ENCODE results near the gene DYTN. TPM values are rescaled to one million over a fixed set of nuclear protein-coding genes. Genes with fewer than 3 reads are reported as not detected.
"Not testable (repeated sequence)": the region's sequence is repeated elsewhere in the genome, so short reads cannot be mapped to it uniquely, and the experiment has no call there.

DYTN gene
- total and polyA plus RNA-seq, 3 experiments from 2014 or later, result not detected

DNA sequence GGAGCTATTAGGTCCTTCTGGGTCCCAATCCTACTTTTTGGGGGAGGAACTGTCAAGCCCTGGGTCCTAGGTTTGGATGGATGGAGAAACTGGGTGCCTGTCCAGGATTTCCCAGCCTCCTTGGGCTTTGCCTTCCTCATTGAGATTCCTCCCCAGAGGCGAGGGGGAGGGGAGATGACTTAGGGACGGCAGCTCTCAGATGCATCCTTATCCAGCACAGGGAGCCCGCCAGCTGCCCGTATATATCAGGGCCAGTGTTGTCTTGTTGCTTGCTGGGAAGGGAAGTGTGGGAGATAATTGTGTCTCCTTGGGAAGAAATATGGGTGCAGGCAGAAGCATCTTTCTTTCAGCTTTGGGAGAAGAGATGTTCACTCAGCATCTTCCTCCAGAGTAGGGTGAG is 3.0 kb downstream of the DYTN start:
- POLR2A ChIA-PET; H3K4me1 Mint-ChIP-seq; H3K36me3 Mint-ChIP-seq; H3K9me3 ChIP-seq (ENCODE audit: low read length); H3K27me3 ChIP-seq (ENCODE audit: insufficient read depth, low read length, poor library complexity, severe bottlenecking); H3K4me3 Mint-ChIP-seq; H3K36me3 ChIP-seq (ENCODE audit: insufficient read depth, low read length); H3K9me3 Mint-ChIP-seq; H3K27ac Mint-ChIP-seq; H3K27ac ChIP-seq (ENCODE audit: low read depth, low read length); H3K4me1 ChIP-seq (ENCODE audit: insufficient read depth, low read length); DNase-seq; H3K4me3 ChIP-seq (ENCODE audit: low read length): not testable (repeated sequence)
- peaks cover 19 to 30% of the 10 kb centered on the region in 2 donors for H3K27me3 Mint-ChIP-seq
- CTCF ChIA-PET, result interaction anchor here (0.7 kb wide), 1 partner anchor 250 kb away, joined by 3 read pairs; no protein-coding TSS in a partner anchor

DNA sequence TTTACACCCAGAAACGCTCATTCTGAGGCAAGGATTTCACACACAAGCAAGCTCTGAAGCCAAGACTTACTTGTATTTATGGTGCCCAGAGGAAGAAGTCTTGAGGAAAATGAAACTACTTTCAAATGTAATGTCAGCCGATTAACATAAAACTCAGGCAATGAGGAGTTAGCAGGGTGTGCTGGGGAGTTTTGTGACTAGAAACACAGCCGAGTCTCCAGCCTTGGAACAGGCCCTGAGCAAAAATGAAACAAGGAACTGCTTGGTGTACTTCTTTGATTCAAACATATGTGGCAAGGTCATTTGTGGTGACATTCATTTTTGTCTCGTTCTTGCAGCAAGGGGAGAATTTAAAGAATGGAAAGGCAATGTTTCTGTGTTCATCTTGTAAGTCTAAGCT is 4.5 kb downstream of the DYTN start:
- Mint-ChIP-seq H3K4me1 (no peaks in the 10 kb centered on the region), H3K9me3 (peaks cover 0 to 1% (median 0%) of the 10 kb centered on the region in 5 donors), H3K27me3 (peaks cover 18 to 25% of the 10 kb centered on the region in 2 donors), H3K4me3 (no peak overlapping the region), H3K27ac (no peak overlapping the region), H3K36me3 (no peaks in the 10 kb centered on the region)
- CTCF ChIA-PET, result no interaction called here
- DNase-seq, result no peak
- Histone ChIP-seq H3K27me3 (ENCODE audit: insufficient read depth, low read length, poor library complexity, severe bottlenecking) (no peaks in the 10 kb centered on the region), H3K9me3 (ENCODE audit: low read length) (no peaks in the 10 kb centered on the region), H3K36me3 (ENCODE audit: insufficient read depth, low read length) (no peaks in the 10 kb centered on the region), H3K27ac (ENCODE audit: low read depth, low read length) (no peak overlapping the region), H3K4me1 (ENCODE audit: insufficient read depth, low read length) (no peaks in the 10 kb centered on the region), H3K4me3 (ENCODE audit: low read length) (no peak overlapping the region)
- POLR2A ChIA-PET, result no interaction called here

DNA sequence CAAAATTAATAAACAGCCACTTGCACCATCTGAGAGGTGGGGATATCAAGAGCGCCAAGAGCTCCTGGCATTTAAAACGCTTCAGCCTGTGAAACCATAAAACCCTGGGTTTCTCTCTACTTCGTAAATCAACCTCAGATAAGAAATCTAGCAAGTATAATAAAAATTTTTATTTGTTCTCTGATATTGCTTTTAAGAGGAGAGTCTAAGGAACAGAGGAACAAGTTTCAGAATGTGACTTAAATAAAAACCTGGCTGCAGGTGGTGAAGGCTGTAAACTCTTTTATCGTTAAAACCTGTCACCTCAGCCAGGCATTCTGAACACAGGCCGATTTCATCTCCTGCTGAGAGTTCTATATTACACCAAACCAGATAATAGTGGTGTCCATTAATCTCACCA is 9.9 kb downstream of the DYTN start:
- ChIA-PET CTCF (no interaction called here), POLR2A (no interaction called here)
- Histone ChIP-seq H3K4me1 (ENCODE audit: insufficient read depth, low read length) (no peaks in the 10 kb centered on the region), H3K27me3 (ENCODE audit: insufficient read depth, low read length, poor library complexity, severe bottlenecking) (no peaks in the 10 kb centered on the region), H3K9me3 (ENCODE audit: low read length) (no peaks in the 10 kb centered on the region), H3K36me3 (ENCODE audit: insufficient read depth, low read length) (no peaks in the 10 kb centered on the region), H3K27ac (ENCODE audit: low read depth, low read length) (no peak overlapping the region), H3K4me3 (ENCODE audit: low read length) (no peak overlapping the region)
- H3K9me3 Mint-ChIP-seq, result no peaks in the 10 kb centered on the region
- DNase-seq, result no peak
- no peaks in the 10 kb centered on the region for H3K36me3 Mint-ChIP-seq
- H3K4me3 Mint-ChIP-seq, result no peak overlapping the region
- no peaks in the 10 kb centered on the region for H3K4me1 Mint-ChIP-seq
- H3K27me3 Mint-ChIP-seq, result peaks cover 4 to 8% of the 10 kb centered on the region in 2 donors
- H3K27ac Mint-ChIP-seq, result no peak overlapping the region

DNA sequence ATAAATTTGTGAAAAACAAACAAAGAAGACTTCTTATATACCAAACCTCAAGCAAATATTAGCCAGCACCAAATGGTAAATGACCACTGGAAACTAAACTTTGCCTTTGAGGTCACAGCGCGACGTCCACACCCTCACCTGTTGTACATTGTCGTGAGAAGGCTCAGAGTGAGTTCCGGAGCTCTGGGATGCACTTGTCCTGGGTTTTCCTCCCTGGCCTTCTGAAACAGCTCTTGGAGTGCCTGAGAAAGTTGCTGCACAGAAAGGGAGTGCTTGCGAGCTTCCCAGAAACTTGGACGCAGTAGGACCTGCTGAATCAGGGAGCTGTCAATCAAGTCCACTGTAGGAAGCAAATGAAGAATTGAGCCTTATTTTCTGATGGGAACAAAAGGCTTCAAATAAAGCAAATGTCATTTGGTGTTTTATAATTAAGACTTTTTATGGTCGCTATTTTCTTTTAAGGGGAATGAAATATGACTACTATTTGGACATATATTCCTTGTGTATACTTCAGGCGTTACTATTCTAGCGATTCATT is 11.0 kb downstream of the DYTN start:
- no peak for DNase-seq
- H3K27ac ChIP-seq (ENCODE audit: low read depth, low read length), result no peak overlapping the region
- no peaks in the 10 kb centered on the region for H3K9me3 ChIP-seq (ENCODE audit: low read length)
- no peak overlapping the region for H3K4me3 Mint-ChIP-seq
- no peaks in the 10 kb centered on the region for H3K27me3 ChIP-seq (ENCODE audit: insufficient read depth, low read length, poor library complexity, severe bottlenecking)
- no peak overlapping the region for H3K4me3 ChIP-seq (ENCODE audit: low read length)
- ChIA-PET CTCF (interaction anchor here (0.6 kb wide), 1 partner anchor 11 kb away, joined by 3 read pairs; no protein-coding TSS in a partner anchor), POLR2A (no interaction called here)
- no peaks in the 10 kb centered on the region for H3K36me3 ChIP-seq (ENCODE audit: insufficient read depth, low read length)
- no peaks in the 10 kb centered on the region for H3K4me1 ChIP-seq (ENCODE audit: insufficient read depth, low read length)
- H3K27ac Mint-ChIP-seq, result no peak overlapping the region
- H3K4me1 Mint-ChIP-seq, result no peaks in the 10 kb centered on the region
- no peaks in the 10 kb centered on the region for H3K9me3 Mint-ChIP-seq
- H3K36me3 Mint-ChIP-seq, result no peaks in the 10 kb centered on the region
- H3K27me3 Mint-ChIP-seq, result peaks cover 4 to 14% of the 10 kb centered on the region in 2 donors

DNA sequence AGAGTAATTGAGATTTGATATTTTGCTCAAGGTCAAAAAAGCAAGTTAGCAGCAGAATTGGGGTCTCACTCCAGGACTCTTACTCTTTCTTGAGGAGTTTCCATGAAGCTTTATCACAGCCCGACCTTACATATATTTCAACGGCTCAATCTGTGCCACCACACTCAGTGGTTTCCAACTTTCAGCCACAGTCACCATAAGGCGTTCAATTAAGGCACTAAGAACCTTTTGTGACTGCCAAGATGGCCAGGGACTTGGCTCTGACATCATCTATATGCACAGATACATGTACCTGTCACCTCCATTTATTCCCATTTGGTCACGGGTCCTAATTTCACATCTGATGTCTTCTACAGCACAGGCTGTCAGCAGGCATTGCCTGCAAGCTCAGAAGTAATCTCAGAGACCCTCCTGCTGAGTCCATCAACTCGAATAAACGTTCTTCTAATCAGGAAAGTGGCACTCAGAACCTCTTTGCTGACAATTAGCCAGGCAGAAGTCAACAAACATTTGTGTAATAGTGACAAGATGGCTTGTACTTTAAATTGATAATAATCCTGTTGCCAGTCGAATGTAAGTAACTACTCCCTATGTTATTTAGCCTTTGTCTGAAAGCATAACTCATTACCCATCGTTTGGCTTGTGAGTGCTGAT is 16.1 kb downstream of the DYTN start:
- peaks cover 3% of the 10 kb centered on the region for H3K27me3 ChIP-seq (ENCODE audit: insufficient read depth, low read length, poor library complexity, severe bottlenecking)
- POLR2A ChIA-PET, result no interaction called here
- Mint-ChIP-seq H3K27me3 (peaks cover 5 to 29% of the 10 kb centered on the region in 2 donors), H3K27ac (no peak overlapping the region), H3K36me3 (no peaks in the 10 kb centered on the region), H3K9me3 (no peaks in the 10 kb centered on the region), H3K4me1 (peaks cover 0 to 3% (median 3%) of the 10 kb centered on the region in 3 donors), H3K4me3 (no peak overlapping the region)
- no peaks in the 10 kb centered on the region for H3K4me1 ChIP-seq (ENCODE audit: insufficient read depth, low read length)
- CTCF ChIA-PET, result no interaction called here
- H3K36me3 ChIP-seq (ENCODE audit: insufficient read depth, low read length), result no peaks in the 10 kb centered on the region
- DNase-seq, result no peak
- H3K27ac ChIP-seq (ENCODE audit: low read depth, low read length), result no peak overlapping the region
- H3K9me3 ChIP-seq (ENCODE audit: low read length), result no peaks in the 10 kb centered on the region
- H3K4me3 ChIP-seq (ENCODE audit: low read length), result no peak overlapping the region

DNA sequence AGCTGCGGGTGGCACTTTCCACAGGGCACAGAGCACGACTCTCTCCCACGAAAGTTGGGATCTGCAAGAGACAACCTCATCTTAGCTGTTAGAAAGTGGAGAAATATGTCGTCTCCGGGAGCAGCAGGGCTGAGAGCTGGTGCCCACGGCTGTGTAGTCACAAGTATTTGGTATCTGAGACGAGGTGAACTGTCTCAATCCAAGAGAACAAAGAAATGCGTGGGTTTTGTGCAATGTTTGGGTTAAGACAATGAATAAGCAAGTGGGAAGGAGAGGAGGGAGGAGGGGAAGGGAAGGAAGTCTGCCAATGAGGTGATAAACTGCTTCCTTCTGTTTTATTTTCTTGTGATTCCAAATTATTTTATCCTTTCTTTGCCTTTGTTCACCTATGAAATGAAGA is 18.0 kb downstream of the DYTN start:
- H3K27ac ChIP-seq (ENCODE audit: low read depth, low read length), result no peak overlapping the region
- Mint-ChIP-seq H3K4me1 (peaks cover 0 to 3% (median 3%) of the 10 kb centered on the region in 3 donors), H3K4me3 (no peak overlapping the region), H3K27ac (no peak overlapping the region), H3K9me3 (no peaks in the 10 kb centered on the region), H3K27me3 (peaks cover 5 to 29% of the 10 kb centered on the region in 2 donors), H3K36me3 (no peaks in the 10 kb centered on the region)
- no peaks in the 10 kb centered on the region for H3K4me1 ChIP-seq (ENCODE audit: insufficient read depth, low read length)
- ChIA-PET POLR2A (no interaction called here), CTCF (no interaction called here)
- H3K9me3 ChIP-seq (ENCODE audit: low read length), result no peaks in the 10 kb centered on the region
- peaks cover 3% of the 10 kb centered on the region for H3K27me3 ChIP-seq (ENCODE audit: insufficient read depth, low read length, poor library complexity, severe bottlenecking)
- H3K36me3 ChIP-seq (ENCODE audit: insufficient read depth, low read length), result no peaks in the 10 kb centered on the region
- DNase-seq, result no peak
- no peak overlapping the region for H3K4me3 ChIP-seq (ENCODE audit: low read length)

DNA sequence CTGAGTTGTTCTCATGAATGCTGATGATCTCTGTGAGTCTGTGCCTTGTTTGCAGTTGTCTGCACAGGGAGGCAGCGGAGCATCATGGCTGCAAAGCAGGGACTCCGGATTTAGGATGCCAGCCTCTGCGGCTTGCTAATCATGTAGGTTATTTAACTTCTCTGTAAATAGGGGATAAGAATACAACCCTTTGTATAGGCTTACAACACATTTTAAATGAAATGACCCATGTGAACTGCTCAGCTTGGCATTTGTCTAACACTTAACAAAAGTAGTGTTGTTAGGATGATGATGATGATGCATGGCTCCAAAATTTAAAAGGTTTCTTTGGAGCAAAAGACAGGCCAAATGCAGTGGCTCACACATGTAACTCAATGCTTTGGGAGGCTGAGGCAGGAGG is 19.4 kb downstream of the DYTN start:
- H3K4me1 Mint-ChIP-seq, result peaks cover 0 to 3% (median 3%) of the 10 kb centered on the region in 3 donors
- peaks cover 5 to 26% of the 10 kb centered on the region in 2 donors for H3K27me3 Mint-ChIP-seq
- DNase-seq, result no peak
- Histone ChIP-seq H3K4me1 (ENCODE audit: insufficient read depth, low read length) (no peaks in the 10 kb centered on the region), H3K36me3 (ENCODE audit: insufficient read depth, low read length) (no peaks in the 10 kb centered on the region), H3K9me3 (ENCODE audit: low read length) (no peaks in the 10 kb centered on the region), H3K4me3 (ENCODE audit: low read length) (no peak overlapping the region), H3K27me3 (ENCODE audit: insufficient read depth, low read length, poor library complexity, severe bottlenecking) (peaks cover 3% of the 10 kb centered on the region), H3K27ac (ENCODE audit: low read depth, low read length) (no peak overlapping the region)
- H3K9me3 Mint-ChIP-seq, result no peaks in the 10 kb centered on the region
- no peak overlapping the region for H3K27ac Mint-ChIP-seq
- CTCF ChIA-PET, result no interaction called here
- no peak overlapping the region for H3K4me3 Mint-ChIP-seq
- H3K36me3 Mint-ChIP-seq, result no peaks in the 10 kb centered on the region
- POLR2A ChIA-PET, result no interaction called here

DNA sequence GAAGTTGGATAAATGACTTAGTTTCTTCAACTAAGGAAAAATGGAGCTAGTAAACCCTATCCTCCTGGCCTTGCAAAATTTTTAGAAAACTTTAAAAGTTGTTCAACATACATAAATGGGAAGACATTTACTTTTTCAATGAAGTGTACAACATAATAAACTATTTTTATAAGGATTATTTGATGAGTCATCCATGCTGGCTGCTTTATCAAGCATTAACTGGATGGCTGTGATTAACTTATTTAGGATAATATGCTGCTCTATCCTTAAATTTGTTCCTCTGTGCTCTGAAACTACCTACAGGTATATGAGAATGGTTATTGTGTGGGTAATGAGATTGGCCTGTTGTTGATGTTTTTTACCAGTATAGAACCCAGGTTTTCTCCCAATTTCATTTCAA is 21.3 kb downstream of the DYTN start:
- POLR2A ChIA-PET, result no interaction called here
- no peak overlapping the region for H3K4me3 Mint-ChIP-seq

More for the DNA sequence above, 21.3 kb downstream of the DYTN start:
- H3K9me3 ChIP-seq (ENCODE audit: low read length), result no peaks in the 10 kb centered on the region
- H3K36me3 ChIP-seq (ENCODE audit: insufficient read depth, low read length), result no peaks in the 10 kb centered on the region
- Mint-ChIP-seq H3K4me1 (peaks cover 0 to 3% (median 3%) of the 10 kb centered on the region in 3 donors), H3K36me3 (no peaks in the 10 kb centered on the region), H3K27me3 (peaks cover 4 to 17% of the 10 kb centered on the region in 2 donors), H3K27ac (no peak overlapping the region), H3K9me3 (no peaks in the 10 kb centered on the region)
- CTCF ChIA-PET, result interaction anchor here (1.5 kb wide), 1 partner anchor 776 kb away, joined by 3 read pairs; no protein-coding TSS in a partner anchor
- DNase-seq, result no peak
- no peak overlapping the region for H3K27ac ChIP-seq (ENCODE audit: low read depth, low read length)
- H3K4me3 ChIP-seq (ENCODE audit: low read length), result no peak overlapping the region
- H3K27me3 ChIP-seq (ENCODE audit: insufficient read depth, low read length, poor library complexity, severe bottlenecking), result peaks cover 3% of the 10 kb centered on the region
- no peaks in the 10 kb centered on the region for H3K4me1 ChIP-seq (ENCODE audit: insufficient read depth, low read length)

Measured in CD8-positive, alpha-beta memory T cell (primary cell).